ENCODE results near the gene R3HDM2.

DNA sequence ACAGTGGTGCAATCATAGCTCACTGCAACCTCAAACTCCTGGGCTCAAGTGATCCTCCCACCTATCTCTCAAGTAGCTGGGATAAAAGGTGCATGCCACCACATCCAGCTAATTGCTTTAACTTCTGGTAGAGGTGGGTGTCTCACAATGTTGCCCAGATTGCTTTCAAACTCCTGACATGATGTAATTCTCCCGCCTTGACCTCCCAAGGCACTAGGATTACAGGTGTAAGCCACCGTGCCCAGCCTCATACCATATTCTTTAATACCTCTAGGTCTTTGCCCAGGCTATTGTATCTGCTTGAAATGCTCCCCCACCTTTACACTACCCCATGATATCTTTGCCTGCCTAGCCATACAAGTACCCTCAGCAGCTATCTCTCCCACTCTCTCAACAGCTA, 11.3 kb downstream of the R3HDM2 start:
- TF ChIP-seq, protein P1, sequence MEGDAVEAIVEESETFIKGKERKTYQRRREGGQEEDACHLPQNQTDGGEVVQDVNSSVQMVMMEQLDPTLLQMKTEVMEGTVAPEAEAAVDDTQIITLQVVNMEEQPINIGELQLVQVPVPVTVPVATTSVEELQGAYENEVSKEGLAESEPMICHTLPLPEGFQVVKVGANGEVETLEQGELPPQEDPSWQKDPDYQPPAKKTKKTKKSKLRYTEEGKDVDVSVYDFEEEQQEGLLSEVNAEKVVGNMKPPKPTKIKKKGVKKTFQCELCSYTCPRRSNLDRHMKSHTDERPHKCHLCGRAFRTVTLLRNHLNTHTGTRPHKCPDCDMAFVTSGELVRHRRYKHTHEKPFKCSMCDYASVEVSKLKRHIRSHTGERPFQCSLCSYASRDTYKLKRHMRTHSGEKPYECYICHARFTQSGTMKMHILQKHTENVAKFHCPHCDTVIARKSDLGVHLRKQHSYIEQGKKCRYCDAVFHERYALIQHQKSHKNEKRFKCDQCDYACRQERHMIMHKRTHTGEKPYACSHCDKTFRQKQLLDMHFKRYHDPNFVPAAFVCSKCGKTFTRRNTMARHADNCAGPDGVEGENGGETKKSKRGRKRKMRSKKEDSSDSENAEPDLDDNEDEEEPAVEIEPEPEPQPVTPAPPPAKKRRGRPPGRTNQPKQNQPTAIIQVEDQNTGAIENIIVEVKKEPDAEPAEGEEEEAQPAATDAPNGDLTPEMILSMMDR (IDR thresholded peaks at IDR 0.05): no peak
- no peak for TF ChIP-seq EZH2 (IDR thresholded peaks at IDR 0.05; ENCODE audit: borderline replicate concordance, insufficient read depth, low read depth, low read length, poor library complexity, severe bottlenecking)

All from B cell (primary cell).